WERI-Rb-1 (cell line): ENCODE data around the gene OTUD3.
"Not testable (repeated sequence)": the region's sequence is repeated elsewhere in the genome, so short reads cannot be mapped to it uniquely, and the experiment has no call there.

Source experiments
- DNase-seq: peaks from one replicate; pipeline ENCODE4 v3.0.0-alpha.2; 2020
- H3K27ac ChIP-seq: fragments of 250-450 bp; sonication (Bioruptor Pico); 2 replicates; pipeline ENCODE4 v1.5.1; 2020; ENCODE audit warnings: mild to moderate bottlenecking, moderate library complexity
- H3K27me3 ChIP-seq: fragments of 250-450 bp; sonication (Bioruptor Pico); 2 replicates; pipeline ENCODE4 v1.5.1; 2021; ENCODE audit warnings: mild to moderate bottlenecking, low read depth, moderate library complexity; ENCODE audit not compliant: insufficient read depth, severe bottlenecking
- H3K36me3 ChIP-seq: fragments of 250-450 bp; sonication (Bioruptor Pico); 2 replicates; pipeline ENCODE4 v1.5.1; 2020; ENCODE audit warnings: mild to moderate bottlenecking, moderate library complexity
- H3K4me3 ChIP-seq: 2 replicates; pipeline ENCODE4 v1.5.1; 2011; ENCODE audit warnings: low read depth, mild to moderate bottlenecking, control low read depth, low read length
- H3K9me3 ChIP-seq: fragments of 250-450 bp; sonication (Bioruptor Pico); 2 replicates; pipeline ENCODE4 v1.5.1; 2021; ENCODE audit warnings: mild to moderate bottlenecking, moderate library complexity; ENCODE audit not compliant: severe bottlenecking
- CTCF ChIP-seq: IDR thresholded peaks from 2 replicates; pipeline ENCODE4 v1.5.1; 2011; ENCODE audit warnings: low read depth, mild to moderate bottlenecking, control low read depth, inconsistent platforms, low read length

Gene OTUD3

GRCh38 chr1:19864570-19865160 lies 17.5 kb upstream of the OTUD3 start:
- Histone ChIP-seq H3K9me3 (peaks cover 7% of the 10 kb centered on the region), H3K36me3 (no peaks in the 10 kb centered on the region), H3K27me3 (no peaks in the 10 kb centered on the region), H3K27ac (no peak overlapping the region), H3K4me3 (no peak overlapping the region)
- no peak for DNase-seq
- no peak for TF ChIP-seq CTCF

- Histone ChIP-seq H3K36me3 (no peaks in the 10 kb centered on the region), H3K27ac (no peak overlapping the region), H3K4me3 (no peak overlapping the region), H3K27me3 (no peaks in the 10 kb centered on the region), H3K9me3 (peaks cover 7% of the 10 kb centered on the region)
- DNase-seq, result no peak
- TF ChIP-seq CTCF, result no peak
Observed at GRCh38 chr1:19866029-19866428, 16.2 kb upstream of the OTUD3 start.

GRCh38 chr1:19866758-19867157 lies 15.4 kb upstream of the OTUD3 start:
- Histone ChIP-seq H3K27me3 (no peaks in the 10 kb centered on the region), H3K27ac (no peak overlapping the region), H3K36me3 (no peaks in the 10 kb centered on the region), H3K9me3 (peaks cover 7% of the 10 kb centered on the region), H3K4me3 (no peak overlapping the region)
- no peak for TF ChIP-seq CTCF
- no peak for DNase-seq

- H3K4me3 ChIP-seq, H3K27me3 ChIP-seq, H3K36me3 ChIP-seq, H3K27ac ChIP-seq, H3K9me3 ChIP-seq, DNase-seq: not testable (repeated sequence)
Observed at GRCh38 chr1:19868575-19868974, 13.6 kb upstream of the OTUD3 start.

- not testable (repeated sequence) for H3K4me3 ChIP-seq, H3K27me3 ChIP-seq, DNase-seq, H3K9me3 ChIP-seq, H3K27ac ChIP-seq, H3K36me3 ChIP-seq
Observed at GRCh38 chr1:19869453-19869852, 12.7 kb upstream of the OTUD3 start.

GRCh38 chr1:19869929-19870328 lies 12.3 kb upstream of the OTUD3 start:
- Histone ChIP-seq H3K27me3 (no peaks in the 10 kb centered on the region), H3K4me3 (no peak overlapping the region), H3K27ac (no peak overlapping the region), H3K9me3 (peaks cover 5% of the 10 kb centered on the region), H3K36me3 (no peaks in the 10 kb centered on the region)
- DNase-seq, result peak; percentile 9
- no peak for TF ChIP-seq CTCF

- Histone ChIP-seq H3K9me3 (peaks cover 5% of the 10 kb centered on the region), H3K27ac (no peak overlapping the region), H3K36me3 (no peaks in the 10 kb centered on the region), H3K27me3 (no peaks in the 10 kb centered on the region), H3K4me3 (no peak overlapping the region)
- no peak for TF ChIP-seq CTCF
- no peak for DNase-seq
Observed at GRCh38 chr1:19872190-19872589, 10.0 kb upstream of the OTUD3 start.
